Measurements from ENCODE around the gene CDC42EP3. TPM values are rescaled to one million over a fixed set of nuclear protein-coding genes. Genes with fewer than 3 reads are reported as not detected.
A peak's percentile ranks its signal among the peaks of the same experiment; 100 is the strongest.

CDC42EP3 gene, protein sequence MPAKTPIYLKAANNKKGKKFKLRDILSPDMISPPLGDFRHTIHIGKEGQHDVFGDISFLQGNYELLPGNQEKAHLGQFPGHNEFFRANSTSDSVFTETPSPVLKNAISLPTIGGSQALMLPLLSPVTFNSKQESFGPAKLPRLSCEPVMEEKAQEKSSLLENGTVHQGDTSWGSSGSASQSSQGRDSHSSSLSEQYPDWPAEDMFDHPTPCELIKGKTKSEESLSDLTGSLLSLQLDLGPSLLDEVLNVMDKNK
- polyA plus RNA-seq (ENCODE audit: insufficient read length in 3 of 3), result 10 to 100 TPM; 51.5 to 58.3 (median 55.7) TPM
- long read RNA-seq, donor 1, full-length matches to known transcripts, result 18 of 18 reads
- long read RNA-seq, donor 1, partial matches to known transcripts, result 0 of 18 reads
- long read RNA-seq, donor 1, other reads (novel, unspliced or antisense), result 0 of 18 reads
- long read RNA-seq, donor 2, full-length matches to known transcripts, result 22 of 22 reads
- long read RNA-seq, donor 2, partial matches to known transcripts, result 0 of 22 reads
- long read RNA-seq, donor 2, other reads (novel, unspliced or antisense), result 0 of 22 reads
- long read RNA-seq, donor 3, full-length matches to known transcripts, result 16 of 16 reads
- long read RNA-seq, donor 3, partial matches to known transcripts, result 0 of 16 reads
- long read RNA-seq, donor 3, other reads (novel, unspliced or antisense), result 0 of 16 reads
- long read RNA-seq, donor 4, full-length matches to known transcripts, result 14 of 14 reads
- long read RNA-seq, donor 4, partial matches to known transcripts, result 0 of 14 reads
- long read RNA-seq, donor 4, other reads (novel, unspliced or antisense), result 0 of 14 reads
- long read RNA-seq, donor 5, result 0 reads
- long read RNA-seq, donor 6, full-length matches to known transcripts, result 24 of 24 reads
- long read RNA-seq, donor 6, partial matches to known transcripts, result 0 of 24 reads
- long read RNA-seq, donor 6, other reads (novel, unspliced or antisense), result 0 of 24 reads
- long read RNA-seq, donor 7, full-length matches to known transcripts, result 20 of 20 reads
- long read RNA-seq, donor 7, partial matches to known transcripts, result 0 of 20 reads
- long read RNA-seq, donor 7, other reads (novel, unspliced or antisense), result 0 of 20 reads
- long read RNA-seq, donor 8, full-length matches to known transcripts, result 28 of 28 reads
- long read RNA-seq, donor 8, partial matches to known transcripts, result 0 of 28 reads
- long read RNA-seq, donor 8, other reads (novel, unspliced or antisense), result 0 of 28 reads
- long read RNA-seq, donor 9, full-length matches to known transcripts, result 13 of 13 reads
- long read RNA-seq, donor 9, partial matches to known transcripts, result 0 of 13 reads
- long read RNA-seq, donor 9, other reads (novel, unspliced or antisense), result 0 of 13 reads
- long read RNA-seq, donor 10, full-length matches to known transcripts, result 20 of 20 reads
- long read RNA-seq, donor 10, partial matches to known transcripts, result 0 of 20 reads
- long read RNA-seq, donor 10, other reads (novel, unspliced or antisense), result 0 of 20 reads
- long read RNA-seq, donor 11, full-length matches to known transcripts, result 9 of 9 reads
- long read RNA-seq, donor 11, partial matches to known transcripts, result 0 of 9 reads
- long read RNA-seq, donor 11, other reads (novel, unspliced or antisense), result 0 of 9 reads
- long read RNA-seq, donor 12, full-length matches to known transcripts, result 11 of 11 reads
- long read RNA-seq, donor 12, partial matches to known transcripts, result 0 of 11 reads
- long read RNA-seq, donor 12, other reads (novel, unspliced or antisense), result 0 of 11 reads
- long read RNA-seq, donor 13, full-length matches to known transcripts, result 30 of 30 reads
- long read RNA-seq, donor 13, partial matches to known transcripts, result 0 of 30 reads
- long read RNA-seq, donor 13, other reads (novel, unspliced or antisense), result 0 of 30 reads
- long read RNA-seq, donor 14, full-length matches to known transcripts, result 18 of 18 reads
- long read RNA-seq, donor 14, partial matches to known transcripts, result 0 of 18 reads
- long read RNA-seq, donor 14, other reads (novel, unspliced or antisense), result 0 of 18 reads
- long read RNA-seq, donor 15, full-length matches to known transcripts, result 3 of 3 reads
- long read RNA-seq, donor 15, partial matches to known transcripts, result 0 of 3 reads
- long read RNA-seq, donor 15, other reads (novel, unspliced or antisense), result 0 of 3 reads
- long read RNA-seq, donor 16, full-length matches to known transcripts, result 53 of 53 reads
- long read RNA-seq, donor 16, partial matches to known transcripts, result 0 of 53 reads
- long read RNA-seq, donor 16, other reads (novel, unspliced or antisense), result 0 of 53 reads

DNA sequence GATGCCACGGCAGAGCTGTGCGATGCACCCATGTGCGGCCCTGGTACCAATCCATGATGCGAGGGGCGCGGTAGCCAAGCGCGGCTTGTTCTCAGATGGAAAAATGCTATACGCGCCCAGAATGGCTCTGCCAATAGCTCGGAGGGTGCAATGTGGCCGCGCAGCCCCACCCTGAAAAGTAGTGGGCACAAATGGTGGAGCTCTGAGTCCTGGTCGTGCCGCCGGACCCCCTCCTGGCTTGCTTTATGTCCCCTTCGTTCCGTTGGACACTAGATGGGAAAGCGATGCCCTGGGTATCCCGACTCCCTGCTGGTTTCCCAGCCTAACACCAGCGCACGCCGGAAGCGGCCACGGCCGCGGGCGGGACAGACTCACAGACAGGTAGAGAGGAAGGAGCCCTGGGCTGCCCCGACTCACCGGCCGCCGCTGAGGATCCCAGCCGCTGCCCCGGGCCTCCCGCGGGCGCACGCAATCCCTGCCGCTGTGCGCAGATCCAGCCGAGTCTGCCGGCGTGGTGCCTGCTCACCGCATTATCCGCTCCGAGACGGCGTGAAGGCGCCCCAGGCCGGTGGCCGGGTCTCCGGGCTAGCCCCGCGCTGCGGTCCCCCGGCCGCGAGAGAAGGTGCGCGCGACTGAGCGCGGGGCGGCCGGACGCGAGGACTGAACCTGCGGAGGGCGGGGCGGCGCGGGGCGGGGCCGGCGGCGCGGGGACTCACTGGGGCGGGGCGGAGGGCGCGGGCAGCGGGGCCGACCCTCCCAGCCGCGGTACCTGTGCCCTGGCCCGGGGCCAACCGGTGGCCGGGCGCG lies at the start of gene CDC42EP3:
Gene CDC42EP3 (minus strand): TSS at position 634 of the 807 bp plus-strand sequence. CDS start 25,055 bp downstream, outside the sequence.
- DNase-seq (ENCODE audit: extremely low read depth in 1 of 11, low read depth in 9 of 11, low spot score in 4 of 11), result peak in 5 of 11 donors; percentile 52 to 65 (median 58)

DNA sequence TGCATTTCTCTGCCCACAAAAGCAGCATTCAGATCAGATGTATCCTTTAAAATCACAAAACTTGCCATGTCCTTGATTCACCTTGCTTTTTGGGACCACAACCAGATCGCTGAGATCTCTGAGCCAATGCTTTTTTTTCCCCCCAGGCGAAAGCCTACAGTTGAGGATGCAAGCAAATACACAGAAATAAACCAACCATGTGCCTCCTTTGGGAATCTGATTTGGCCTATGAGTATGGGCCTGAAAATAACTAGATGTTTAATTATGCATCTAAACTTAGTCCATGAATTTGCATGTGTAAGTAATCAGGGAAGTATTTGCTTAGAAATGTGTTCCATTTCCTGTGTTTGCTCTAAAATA lies 49.7 kb upstream of the CDC42EP3 start:
- no peak for DNase-seq (ENCODE audit: extremely low read depth in 1 of 11, low read depth in 9 of 11, low spot score in 4 of 11)

DNA sequence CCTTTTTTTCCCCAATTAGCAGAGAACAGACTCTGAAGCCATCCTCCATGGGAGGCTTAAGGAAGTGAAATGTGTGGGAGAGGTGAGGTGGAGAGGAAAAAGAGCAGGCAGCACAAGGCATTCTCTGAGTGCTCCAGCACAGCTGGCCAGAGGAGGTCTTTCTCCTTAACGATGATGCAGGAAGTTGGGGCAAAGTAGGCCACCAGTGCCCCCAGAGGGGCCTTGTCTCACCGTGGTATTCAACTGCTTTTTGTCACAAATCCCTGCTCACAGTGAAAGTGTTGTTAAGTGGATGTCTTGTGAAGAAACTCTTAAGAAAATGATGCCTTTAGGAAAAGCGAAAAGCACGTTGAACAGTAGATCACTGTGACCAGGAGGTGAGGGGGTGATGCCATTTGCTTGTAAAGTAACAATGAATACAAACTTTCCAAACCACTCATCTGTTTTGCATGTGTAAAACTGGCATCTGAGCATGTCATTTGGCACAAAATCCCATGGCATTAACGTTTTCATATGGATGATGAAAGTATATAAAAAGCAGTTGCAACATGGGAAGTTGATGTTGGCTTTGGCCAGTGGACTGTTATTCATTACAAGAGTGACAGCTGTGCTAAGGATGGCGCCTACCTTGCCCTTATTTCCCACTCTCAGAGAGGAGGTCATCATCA lies 49.2 kb upstream of the CDC42EP3 start:
- no peak for DNase-seq (ENCODE audit: extremely low read depth in 1 of 11, low read depth in 9 of 11, low spot score in 4 of 11)

DNA sequence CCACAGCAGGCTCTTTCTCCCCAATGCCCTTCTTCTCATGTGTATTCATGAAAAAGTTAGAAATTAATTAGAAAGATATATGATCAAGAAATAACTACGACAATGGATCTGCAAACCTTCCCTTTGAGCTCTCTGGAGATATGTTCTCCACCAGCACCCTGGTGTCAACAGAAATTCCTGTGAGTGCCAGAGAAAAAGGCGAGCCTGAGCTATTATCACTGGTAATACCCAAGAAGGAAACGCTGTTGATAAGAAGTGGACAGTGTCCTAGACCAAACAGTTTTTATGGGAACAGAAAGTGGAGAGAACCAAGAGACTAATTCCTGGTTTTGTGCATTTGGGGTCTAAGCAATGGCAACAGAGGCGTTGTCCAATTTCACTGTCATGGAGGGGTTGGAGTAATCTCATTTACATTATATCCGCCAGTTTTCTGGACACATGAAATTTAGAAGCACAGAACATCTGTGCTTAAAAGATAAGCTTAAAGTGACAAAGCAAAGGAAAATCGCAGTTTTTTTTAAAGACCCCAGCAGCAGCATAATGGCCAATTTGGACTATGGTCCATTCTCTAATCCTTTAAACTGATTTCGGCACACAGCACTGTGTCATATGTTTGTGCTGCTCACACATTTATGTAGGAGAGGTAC lies 47.2 kb upstream of the CDC42EP3 start:
- DNase-seq (ENCODE audit: extremely low read depth in 1 of 11, low read depth in 9 of 11, low spot score in 4 of 11), result no peak

DNA sequence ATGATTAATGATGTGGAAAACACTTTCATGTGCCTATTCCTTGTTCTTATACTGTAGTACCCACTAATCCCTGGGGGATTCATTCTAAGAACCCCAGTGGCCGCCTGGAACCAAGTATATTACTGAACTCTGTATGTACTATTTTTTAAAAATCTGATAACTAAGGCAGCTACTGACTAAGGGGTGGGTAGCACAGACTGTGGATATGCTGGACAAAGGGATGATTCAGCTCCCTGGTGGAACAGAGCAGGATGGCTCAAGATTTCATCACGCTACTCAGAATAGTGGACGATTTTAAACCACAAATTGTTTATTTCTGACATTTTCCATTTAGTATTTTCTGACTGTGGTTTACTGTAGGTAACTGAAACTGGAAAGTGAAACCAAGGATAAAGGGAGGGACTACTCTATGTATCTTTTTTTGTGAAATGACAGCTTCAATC lies 41.8 kb upstream of the CDC42EP3 start:
- no peak for DNase-seq (ENCODE audit: extremely low read depth in 1 of 11, low read depth in 9 of 11, low spot score in 4 of 11)

DNA sequence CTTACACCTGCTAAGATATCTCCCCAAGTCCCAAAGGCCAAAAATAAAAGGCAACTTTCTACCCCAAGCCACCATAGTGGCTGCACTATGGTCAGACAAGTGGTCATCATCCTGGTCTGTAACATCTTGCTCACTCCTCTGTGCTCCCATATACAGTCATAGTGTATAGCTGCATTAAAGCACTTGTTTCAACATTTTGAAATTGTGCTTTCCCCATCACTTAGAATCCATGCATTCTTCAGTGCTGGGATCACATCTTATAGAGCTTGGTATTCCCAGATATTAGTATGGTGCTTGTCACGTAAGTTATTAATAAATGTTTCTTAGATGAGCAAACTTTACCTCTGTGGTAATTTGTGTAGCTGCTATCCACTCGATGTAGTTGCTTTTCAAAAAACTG lies 40.4 kb upstream of the CDC42EP3 start:
- DNase-seq (ENCODE audit: extremely low read depth in 1 of 11, low read depth in 9 of 11, low spot score in 4 of 11), result no peak

DNA sequence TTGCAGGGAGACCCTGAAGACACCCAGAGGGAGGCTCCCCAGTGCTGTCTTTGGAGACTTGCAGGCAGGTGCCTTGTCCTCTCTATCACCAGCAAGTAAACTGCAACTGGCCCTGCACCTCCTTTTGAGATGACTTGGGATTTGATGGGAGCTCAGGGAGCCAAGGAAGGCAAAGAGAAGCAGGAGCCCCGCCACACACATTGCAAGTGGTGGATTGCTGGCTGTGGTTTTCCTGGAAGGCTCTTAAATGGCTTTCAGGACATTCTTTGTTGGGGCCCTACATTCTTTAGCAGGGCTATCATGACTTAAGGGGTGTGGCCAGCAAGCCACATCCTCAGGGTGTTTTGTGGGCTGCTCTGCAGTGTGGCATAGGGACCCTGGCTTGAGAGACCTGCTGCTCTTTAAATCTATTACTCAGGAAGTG lies 39.9 kb upstream of the CDC42EP3 start:
- no peak for DNase-seq (ENCODE audit: extremely low read depth in 1 of 11, low read depth in 9 of 11, low spot score in 4 of 11)

DNA sequence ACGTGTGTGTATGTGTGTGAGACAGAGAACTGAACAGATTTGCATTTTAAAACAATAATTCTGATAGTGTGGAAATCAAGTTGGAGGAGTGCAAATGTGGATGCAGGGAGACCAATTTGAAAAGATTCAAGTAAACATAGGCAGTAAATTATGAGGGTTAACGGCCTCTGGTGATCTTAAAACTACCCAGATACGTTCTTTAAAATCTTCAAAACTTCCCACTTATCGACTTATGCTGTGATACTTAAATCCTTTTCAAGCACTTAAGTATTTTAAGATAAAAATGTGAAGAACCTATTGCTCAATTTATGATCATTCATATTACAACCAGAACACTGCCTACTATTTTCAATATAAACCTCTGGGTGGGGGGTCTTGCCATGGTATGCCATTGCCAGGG lies 37.7 kb upstream of the CDC42EP3 start:
- DNase-seq (ENCODE audit: extremely low read depth in 1 of 11, low read depth in 9 of 11, low spot score in 4 of 11), result no peak

DNA sequence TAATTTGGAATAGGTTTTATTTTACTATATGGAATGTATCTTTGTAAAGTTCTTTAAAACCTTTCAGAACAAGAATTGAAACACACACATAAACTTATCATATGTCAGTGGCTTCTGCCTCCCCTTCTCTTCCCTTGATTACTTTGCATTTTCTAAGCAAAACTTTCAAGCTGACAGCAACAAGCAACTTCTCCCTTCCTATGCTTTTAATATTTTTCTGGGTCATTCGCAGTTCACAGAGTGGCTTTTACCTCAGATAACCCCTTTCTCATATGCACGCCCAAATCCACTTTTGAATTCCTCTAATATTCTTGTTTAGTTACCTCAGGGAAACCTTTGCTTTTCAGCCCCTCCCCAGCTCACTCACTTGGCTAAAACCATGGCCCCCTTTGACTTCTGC lies 36.7 kb upstream of the CDC42EP3 start:
- no peak for DNase-seq (ENCODE audit: extremely low read depth in 1 of 11, low read depth in 9 of 11, low spot score in 4 of 11)

DNA sequence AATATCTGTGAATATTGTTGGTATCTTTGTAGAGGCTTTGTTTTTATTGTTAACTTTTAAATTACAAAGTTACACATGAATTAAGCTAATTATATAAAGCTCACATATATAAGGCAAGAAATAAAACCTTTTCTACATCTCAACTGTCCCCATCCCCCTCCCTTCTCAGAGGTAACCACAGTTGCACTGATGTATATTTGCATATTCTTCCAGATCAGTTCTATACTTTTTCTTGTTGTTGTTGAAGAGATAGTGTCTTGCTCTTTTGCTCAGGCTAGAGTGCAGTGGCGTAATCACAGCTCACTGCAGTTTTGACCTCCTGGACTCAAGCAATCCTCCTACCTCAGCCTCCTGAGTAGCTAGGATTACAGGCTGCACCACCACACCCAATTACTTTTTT lies 36.0 kb upstream of the CDC42EP3 start:
- no peak for DNase-seq (ENCODE audit: extremely low read depth in 1 of 11, low read depth in 9 of 11, low spot score in 4 of 11)

DNA sequence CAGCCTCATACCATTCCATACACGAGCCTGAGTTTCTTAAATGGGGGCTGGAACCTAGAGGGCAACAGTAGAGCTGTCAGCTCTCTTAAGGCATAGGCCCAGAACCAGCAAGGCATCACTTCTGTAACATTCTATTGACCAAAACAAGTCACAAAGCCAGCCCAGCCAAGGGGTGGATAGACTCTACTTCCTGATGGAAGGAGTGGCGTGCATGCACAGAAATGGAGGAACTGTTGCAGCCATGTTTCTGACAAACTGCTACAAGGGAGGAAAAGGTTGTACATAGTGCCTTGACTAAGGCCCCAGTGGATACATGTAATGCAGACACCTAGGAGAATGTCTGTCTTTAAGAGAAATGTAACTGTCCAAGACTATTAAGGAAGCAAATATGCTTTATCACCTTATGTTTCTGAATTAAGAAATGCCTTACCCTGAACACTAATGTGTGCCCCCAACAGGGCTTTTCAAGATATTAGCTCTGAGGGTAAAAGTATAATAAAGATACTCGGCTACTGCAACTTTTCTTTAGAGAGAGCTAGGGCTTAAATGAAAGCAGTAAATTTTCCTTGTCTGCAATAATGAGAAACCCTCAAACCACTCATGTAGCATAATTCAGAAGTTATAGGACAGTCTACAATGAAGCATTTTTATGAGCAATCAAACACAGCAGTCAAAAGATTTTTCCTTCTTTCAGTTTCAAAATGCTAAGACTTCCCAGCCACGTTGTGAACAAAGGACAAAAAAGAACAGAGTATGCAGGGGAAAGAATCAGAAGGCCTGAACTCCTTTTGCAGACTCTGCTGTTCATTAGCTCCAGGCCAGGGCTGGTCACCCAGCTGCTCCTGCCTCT lies 35.1 kb upstream of the CDC42EP3 start:
- DNase-seq (ENCODE audit: extremely low read depth in 1 of 11, low read depth in 9 of 11, low spot score in 4 of 11), result peak in 1 of 11 donors; percentile 12

DNA sequence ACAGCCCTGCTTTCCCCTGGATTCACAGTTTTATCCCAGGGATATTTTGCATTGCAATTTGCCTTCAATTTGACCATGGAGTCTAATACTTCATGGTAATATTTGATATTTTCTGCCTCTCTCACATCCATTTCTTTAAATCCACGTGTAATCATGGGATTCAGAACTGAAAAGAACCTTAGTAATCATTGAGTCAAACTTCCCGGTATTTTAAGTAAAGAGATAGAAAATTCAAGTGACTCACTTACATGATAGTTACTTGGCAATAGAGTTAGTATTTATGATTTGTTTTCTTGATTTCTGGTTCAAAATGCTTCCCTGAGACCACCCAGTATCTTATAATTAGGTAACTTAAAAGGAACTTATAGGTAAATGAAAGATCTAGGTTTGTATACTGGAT lies 33.7 kb upstream of the CDC42EP3 start:
- no peak for DNase-seq (ENCODE audit: extremely low read depth in 1 of 11, low read depth in 9 of 11, low spot score in 4 of 11)

DNA sequence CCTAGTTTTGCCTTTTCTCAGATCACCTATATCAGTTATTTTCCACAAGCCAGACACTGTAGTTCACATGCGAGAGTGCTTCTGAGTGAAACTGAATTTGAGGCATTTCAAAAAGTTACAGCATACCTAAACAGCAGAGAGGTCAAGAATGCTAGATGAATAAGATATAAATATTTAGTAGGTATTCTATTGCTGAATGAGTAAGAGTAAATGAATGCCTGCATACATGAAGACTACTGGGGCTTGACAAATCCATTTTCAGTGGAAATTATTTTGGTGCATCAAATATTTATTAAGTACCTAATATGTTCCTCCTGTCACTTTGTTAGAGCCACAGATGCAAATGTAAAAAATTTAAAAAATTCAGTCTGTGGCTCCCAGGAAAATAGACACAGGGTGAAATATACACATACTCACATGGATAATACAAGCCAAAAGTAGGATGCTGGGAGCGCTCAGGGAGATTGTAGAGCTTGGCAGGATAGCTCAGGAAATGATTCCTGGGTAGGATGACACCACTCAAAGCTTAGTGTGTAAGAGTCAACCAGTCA lies 27.6 kb upstream of the CDC42EP3 start:
- DNase-seq (ENCODE audit: extremely low read depth in 1 of 11, low read depth in 9 of 11, low spot score in 4 of 11), result peak in 1 of 11 donors; percentile 9

DNA sequence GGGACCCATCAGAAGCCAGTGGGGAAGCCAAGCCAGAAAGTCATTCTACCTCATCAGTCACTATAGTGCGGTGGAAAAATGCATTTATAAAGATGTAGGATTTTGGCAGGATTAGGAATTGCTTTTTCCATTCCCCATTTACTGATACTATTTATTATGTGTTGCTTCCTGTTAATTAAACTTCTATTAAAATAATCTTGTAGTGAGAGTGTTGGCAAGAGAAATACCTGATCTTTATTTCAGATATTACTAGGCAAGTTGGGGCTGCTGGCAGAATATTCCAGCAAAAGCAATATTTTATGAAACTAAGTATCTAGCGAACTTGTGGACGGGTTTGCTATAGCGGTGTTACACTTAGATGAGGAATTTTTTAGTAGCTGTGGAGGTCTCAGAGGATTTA lies 23.9 kb upstream of the CDC42EP3 start:
- no peak for DNase-seq (ENCODE audit: extremely low read depth in 1 of 11, low read depth in 9 of 11, low spot score in 4 of 11)
